ENCODE results near the gene HSPA1L.
"Not testable (repeated sequence)": the region's sequence is repeated elsewhere in the genome, so short reads cannot be mapped to it uniquely, and the experiment has no call there.

Gene HSPA1L

GRCh38 chr6:31817133-31817928, 2.2 kb upstream of the HSPA1L start:
- H3K4me3 ChIP-seq (ENCODE audit: low read depth, low read length): not testable (repeated sequence)

GRCh38 chr6:31814677-31815024, 432 bp downstream of the HSPA1L start:
- H3K4me3 ChIP-seq (ENCODE audit: low read depth, low read length): peak overlapping the region; percentile 35

GRCh38 chr6:31813465-31813849, 1.6 kb downstream of the HSPA1L start:
- no peak overlapping the region for H3K4me3 ChIP-seq (ENCODE audit: low read depth, low read length)

DNA sequence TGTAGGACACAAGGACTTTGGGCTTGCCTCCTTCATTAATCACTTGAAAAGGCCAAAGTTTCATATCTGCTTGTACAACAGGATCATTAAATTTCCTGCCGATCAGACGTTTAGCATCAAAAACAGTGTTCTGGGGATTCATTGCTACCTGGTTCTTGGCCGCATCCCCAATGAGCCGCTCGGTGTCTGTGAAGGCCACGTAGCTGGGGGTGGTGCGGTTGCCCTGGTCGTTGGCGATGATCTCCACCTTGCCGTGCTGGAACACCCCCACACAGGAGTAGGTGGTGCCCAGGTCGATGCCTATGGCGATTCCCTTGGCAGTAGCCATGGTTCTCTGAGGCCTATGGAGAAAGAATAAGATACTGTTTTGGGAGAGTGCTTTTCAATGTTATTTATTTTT, 3.4 kb downstream of the HSPA1L start:
- no peak overlapping the region for H3K4me3 ChIP-seq (ENCODE audit: low read depth, low read length)

DNA sequence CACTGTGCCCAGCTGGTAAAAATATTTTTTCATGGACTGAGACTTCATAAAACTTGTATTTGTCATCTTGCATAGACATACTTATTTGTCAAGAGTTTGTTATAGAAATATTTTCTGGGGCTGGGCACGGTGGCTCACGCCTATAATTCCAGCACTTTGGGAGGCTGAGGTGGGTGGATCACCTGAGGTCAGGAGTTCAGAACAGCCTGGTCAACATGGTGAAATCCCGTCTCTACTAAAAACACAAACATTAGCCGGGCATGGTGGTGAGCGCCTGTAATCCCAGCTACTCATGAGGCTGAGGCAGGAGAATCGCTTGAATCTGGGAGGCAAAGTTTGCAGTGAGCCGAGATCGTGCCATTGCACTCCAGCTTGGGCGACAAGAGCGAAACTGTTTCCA, 6.5 kb downstream of the HSPA1L start:
- not testable (repeated sequence) for H3K4me3 ChIP-seq (ENCODE audit: low read depth, low read length)

- H3K4me3 ChIP-seq (ENCODE audit: low read depth, low read length): peak within 1 kb of the TSS; percentile 70
Measured at GRCh38 chr6:31806470-31807272, 8.4 kb downstream of the HSPA1L start, which contains the start of gene LSM2. Gene LSM2, minus strand, starts transcription at chr6:31806966. Its CDS starts 209 bp downstream, at chr6:31806757.

DNA sequence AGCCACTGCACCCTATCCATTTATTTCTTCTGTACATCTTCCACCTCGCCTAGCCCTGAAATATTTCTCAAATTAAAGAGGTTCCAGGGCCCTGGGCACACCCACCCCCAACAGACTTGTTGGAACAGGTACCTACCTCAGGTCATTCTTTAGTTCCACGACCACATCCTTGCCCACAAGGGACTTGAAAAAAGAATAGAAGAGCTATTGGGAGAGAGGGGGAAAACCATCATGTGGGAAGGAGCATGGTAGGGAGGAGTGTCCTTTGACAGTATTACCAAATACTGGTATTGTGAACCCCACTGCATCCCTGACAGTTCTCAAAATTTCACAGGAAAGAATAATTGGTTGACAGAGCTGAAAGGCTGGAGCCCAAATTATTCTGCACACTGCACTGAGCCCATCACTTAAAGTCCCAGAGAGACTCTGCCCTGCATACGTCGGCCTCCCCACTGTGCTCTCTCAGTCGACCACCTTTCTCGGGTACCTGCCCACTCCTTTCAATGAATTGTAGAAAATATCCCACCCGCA, 9.1 kb downstream of the HSPA1L start:
- peak overlapping the region; percentile 70 for H3K4me3 ChIP-seq (ENCODE audit: low read depth, low read length)

DNA sequence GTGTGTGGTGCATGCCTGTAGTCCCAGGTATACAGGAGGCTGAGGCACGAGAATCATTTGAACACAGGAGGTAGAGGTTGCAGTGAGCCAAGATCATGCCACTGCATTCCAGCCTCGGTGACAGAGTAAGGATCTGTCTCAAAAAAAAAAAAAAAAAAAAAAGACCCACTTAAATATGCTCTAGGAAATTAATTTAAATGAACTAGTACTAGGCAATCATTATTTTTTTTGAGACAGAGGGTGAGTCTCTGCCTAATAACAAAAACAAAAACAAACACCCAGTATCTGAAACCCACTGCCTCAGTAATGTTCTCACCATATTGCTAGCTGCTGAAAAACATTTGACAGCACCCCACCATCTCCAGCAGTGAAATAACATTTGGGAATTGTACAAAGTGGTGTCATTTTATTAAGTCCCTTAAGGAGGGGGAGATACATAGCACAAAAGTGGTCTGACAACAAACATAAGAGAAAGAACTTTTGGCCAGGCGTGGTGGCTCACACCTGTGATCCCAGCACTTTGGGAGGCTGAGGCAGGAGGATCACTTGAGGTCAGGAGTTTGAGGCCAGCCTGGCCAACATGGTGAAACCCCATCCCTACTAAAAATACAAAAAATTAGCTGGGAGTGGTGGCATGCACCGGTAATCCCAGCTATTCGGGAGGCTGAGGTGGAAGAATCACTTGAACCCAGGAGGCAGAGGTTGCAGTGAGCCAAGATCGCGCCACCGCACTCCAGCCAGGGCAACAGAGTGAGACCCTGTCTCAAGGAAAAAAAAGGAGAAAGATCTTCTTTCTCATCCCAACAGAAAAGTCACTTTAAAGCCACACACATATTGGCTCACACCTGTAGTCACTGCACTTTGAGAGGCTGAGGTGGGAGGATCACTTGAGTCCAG, 13.8 kb downstream of the HSPA1L start:
- H3K4me3 ChIP-seq (ENCODE audit: low read depth, low read length): not testable (repeated sequence)

DNA sequence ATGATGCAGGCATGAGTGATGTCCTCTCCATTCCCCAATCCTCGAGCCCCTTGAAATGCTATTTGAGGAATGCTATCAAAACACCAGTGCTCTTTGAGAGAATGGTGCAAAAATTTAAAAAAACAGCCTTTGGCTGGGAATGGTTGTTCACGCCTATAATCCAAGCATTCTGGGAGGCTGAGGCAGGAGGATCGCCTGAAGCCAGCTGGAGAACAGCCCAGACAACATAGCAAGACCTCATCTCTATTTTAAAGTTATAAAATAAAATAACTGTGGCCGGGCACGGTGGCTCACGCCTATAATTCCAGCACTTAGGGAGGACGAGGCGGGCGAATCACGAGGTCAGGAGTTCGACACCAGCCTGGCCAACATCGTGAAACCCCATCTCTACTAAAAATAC, 15.3 kb downstream of the HSPA1L start:
- no peak overlapping the region for H3K4me3 ChIP-seq (ENCODE audit: low read depth, low read length)

DNA sequence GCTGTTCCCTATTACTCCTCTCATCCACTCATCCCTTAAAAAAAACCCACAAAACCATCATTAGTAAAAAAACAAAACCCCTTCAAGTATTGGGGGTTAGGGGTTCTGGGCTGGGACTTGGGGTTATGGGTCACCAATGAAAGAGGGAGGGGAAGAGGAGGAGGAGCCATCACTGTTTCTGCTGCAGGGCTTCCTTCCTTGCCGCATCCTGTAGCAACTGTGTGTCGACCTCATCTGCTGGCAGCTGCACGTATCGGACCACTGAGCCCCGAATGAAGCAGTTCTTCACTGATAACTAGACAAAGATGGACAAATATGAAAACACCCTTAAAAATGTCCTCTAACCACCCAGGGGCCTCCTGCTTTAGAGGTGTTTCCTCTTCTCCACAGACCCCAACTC, 17.5 kb downstream of the HSPA1L start:
- no peak overlapping the region for H3K4me3 ChIP-seq (ENCODE audit: low read depth, low read length)

GRCh38 chr6:31796993-31797385, 18.1 kb downstream of the HSPA1L start:
- no peak overlapping the region for H3K4me3 ChIP-seq (ENCODE audit: low read depth, low read length)

DNA sequence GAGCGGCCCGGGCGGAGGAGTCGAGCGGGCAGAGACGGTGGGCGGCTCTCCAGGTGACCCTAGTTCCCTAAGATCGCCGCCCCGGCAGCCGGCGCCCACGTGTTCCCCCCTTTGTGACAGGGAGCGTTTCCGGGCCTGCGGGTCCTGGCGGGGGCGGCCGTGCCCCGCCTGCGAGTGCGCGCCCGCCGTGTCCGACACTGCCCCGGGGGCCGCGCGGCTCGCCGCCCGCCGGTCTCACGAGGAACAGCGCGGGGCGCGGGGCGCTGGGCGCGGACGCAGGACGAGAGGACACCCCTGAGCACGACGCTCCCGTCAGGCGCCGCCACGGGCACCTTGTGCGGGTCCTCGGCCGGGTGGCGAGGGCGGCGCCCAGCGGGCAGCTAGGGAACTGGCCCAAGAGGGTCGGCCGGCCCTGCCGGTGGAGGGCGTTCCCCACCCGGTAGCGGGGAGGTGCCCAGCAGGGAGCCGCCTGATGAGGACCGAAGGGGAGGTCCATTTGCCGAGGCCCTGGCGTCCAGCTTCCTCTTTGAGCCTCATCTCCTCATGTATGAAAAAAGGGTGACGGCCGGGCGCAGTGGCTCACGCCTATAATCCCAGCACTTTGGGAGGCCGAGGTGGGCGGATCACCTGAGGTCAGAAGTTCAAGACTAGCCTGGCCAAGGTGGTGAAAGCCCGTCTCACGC, 19.3 kb downstream of the HSPA1L start, which contains the start of gene VARS1:
TSS of gene VARS1 (minus strand) at position 137 of the 683 bp plus-strand sequence. CDS start 535 bp downstream, outside the sequence.
- H3K4me3 ChIP-seq (ENCODE audit: low read depth, low read length): peak within 1 kb of the TSS; percentile 91

DNA sequence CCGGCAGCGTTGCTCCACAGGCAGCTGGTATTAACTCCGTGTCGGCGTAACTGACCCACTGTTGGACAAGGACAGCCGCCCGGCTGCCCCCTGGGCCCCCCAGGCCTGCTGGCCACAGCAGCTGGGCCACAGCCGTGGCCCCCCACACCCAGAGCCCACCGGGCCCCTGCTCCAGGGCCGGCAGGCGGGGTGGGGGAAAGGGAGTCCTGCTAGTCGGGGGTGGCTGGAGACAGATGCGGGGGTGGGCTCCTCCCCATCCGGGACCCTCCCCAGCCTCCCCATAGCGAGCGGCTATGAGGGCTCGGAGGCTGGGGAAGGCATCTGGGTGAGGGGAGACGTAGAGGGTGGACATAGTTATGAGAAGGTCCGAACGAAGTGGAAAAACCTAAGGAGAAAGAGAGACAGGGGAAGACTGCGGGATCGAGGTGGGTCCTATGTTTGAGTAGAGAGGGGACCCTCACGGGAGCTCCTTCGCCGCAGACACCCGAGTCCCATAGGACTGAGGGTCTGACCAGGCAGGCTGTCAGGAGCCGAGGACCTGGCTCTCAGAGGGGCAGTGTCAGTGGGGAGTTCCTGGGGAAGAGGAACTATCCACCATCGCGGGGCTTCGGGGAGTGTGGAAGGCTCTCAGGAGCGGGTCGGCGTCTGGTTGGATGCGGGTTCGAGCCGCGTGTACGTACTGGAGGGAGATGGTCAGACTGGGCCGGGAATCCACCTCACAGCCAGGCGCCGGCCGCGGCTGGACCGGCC, 20.0 kb downstream of the HSPA1L start:
- peak overlapping the region; percentile 91 for H3K4me3 ChIP-seq (ENCODE audit: low read depth, low read length)

GRCh38 chr6:31794294-31794865, 20.7 kb downstream of the HSPA1L start:
- peak overlapping the region; percentile 91 for H3K4me3 ChIP-seq (ENCODE audit: low read depth, low read length)

DNA sequence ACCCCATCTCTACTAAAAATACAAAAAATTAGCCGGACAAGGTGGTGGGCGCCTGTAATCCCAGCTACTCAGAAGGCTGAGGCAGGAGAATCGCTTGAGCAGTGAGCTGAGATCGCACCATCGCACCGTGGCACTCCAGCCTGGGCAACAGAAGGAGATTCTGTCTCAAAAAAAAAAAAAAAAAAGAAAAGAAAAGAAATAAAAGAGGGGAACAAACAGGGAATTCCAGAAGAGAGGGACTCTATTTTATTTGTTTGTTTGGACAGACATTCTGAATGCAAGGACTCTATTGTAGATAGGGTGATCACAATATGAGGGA, 21.2 kb downstream of the HSPA1L start:
- not testable (repeated sequence) for H3K4me3 ChIP-seq (ENCODE audit: low read depth, low read length)

DNA sequence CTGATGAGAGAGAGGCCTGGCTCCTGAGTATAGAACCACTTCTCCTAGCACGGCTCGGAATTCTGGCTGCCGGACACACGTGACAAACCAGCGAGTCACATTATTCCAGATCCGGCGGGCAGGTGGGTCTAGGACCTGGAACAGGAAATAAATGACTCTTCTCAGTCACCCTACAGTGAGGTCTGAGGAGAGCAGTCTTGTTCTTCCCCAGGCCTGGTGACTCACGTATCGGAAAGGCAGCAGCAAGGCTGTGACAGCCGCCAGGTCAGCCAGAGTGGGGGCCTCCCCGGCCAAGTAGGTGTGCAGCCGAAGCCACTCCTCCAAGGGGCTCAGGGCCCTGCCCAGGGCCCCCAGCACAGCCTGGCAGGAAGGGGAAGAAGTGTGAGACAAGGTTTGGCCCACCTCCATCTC, 22.3 kb downstream of the HSPA1L start:
- no peak overlapping the region for H3K4me3 ChIP-seq (ENCODE audit: low read depth, low read length)

- H3K4me3 ChIP-seq (ENCODE audit: low read depth, low read length): no peak overlapping the region
Measured at GRCh38 chr6:31792090-31792374, 23.1 kb downstream of the HSPA1L start.

GRCh38 chr6:31791324-31792089, 23.6 kb downstream of the HSPA1L start:
- H3K4me3 ChIP-seq (ENCODE audit: low read depth, low read length): no peak overlapping the region

DNA sequence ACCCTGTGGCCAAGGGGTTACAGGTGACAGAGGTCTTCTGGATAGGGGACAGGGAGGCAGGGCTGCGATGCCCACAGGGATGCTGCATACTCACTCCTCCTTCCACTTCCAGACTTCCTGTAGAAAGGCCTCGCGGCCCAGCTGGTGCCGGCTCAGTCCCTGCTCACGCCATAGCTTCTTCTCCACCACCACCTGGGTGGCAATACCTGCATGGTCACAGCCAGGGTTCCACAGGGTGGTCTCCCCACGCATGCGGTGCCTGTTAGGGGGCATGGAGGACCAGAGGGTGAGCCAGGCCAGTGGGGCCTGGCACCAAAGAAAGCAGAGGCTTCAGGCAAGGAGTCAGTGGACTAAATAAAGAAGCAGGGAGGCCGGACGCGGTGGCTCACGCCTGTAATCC, 29.6 kb downstream of the HSPA1L start:
- no peak overlapping the region for H3K4me3 ChIP-seq (ENCODE audit: low read depth, low read length)

Measured in iPS-11a (cell line).